Endothelial cell of umbilical vein (primary cell): ENCODE data around the gene USP6NL.

Experiments used
- CTCF ChIP-seq, 2 donors: IDR thresholded peaks; 1 replicate in 1 of 2; 2 replicates in 1 of 2; pipeline ENCODE4 v1.5.1; 2011; ENCODE audit warnings: low read length in 2 of 2, mild to moderate bottlenecking in 2 of 2, moderate library complexity in 2 of 2, control low read depth in 1 of 2, inconsistent platforms in 1 of 2, low read depth in 1 of 2; ENCODE audit not compliant: insufficient read depth in 1 of 2; ENCODE audit errors: extremely low read depth in 1 of 2
- EZH2 ChIP-seq: IDR thresholded peaks from 2 replicates; pipeline ENCODE4 v1.6.1; 2012; ENCODE audit warnings: borderline replicate concordance, low read depth, mild to moderate bottlenecking, moderate library complexity, low read length, inconsistent platforms; ENCODE audit not compliant: severe bottlenecking
- FOS ChIP-seq: IDR thresholded peaks from 2 replicates; pipeline ENCODE4 v1.6.1; 2011; ENCODE audit warnings: mild to moderate bottlenecking, low read length, moderate library complexity, borderline replicate concordance; ENCODE audit not compliant: insufficient read depth
- GATA2 ChIP-seq: IDR thresholded peaks from 2 replicates; pipeline ENCODE4 v1.7.0; 2011; ENCODE audit warnings: low read depth, mild to moderate bottlenecking, moderate library complexity, mixed read lengths, low read length; ENCODE audit not compliant: insufficient read length, insufficient read depth
- JUN ChIP-seq: IDR thresholded peaks from 2 replicates; pipeline ENCODE4 v1.6.1; 2011; ENCODE audit warnings: borderline replicate concordance, low read depth; ENCODE audit not compliant: insufficient read length, insufficient read depth
- MAX ChIP-seq: IDR thresholded peaks from 2 replicates; pipeline ENCODE4 v1.6.1; 2011; ENCODE audit not compliant: insufficient read depth, insufficient read length
- MYC ChIP-seq: IDR thresholded peaks from one replicate; pipeline ENCODE4 v1.6.1; 2011; ENCODE audit warnings: mild to moderate bottlenecking, low read depth, low read length
- POLR2A ChIP-seq: IDR thresholded peaks from 2 replicates; pipeline ENCODE4 v1.6.1; 2012; ENCODE audit warnings: low read depth, mild to moderate bottlenecking, control low read depth, low read length
- POLR2AphosphoS5 ChIP-seq: IDR thresholded peaks from 2 replicates; pipeline ENCODE4 v1.6.1; 2012; ENCODE audit warnings: low read depth, mild to moderate bottlenecking, control low read depth, low read length, moderate library complexity; ENCODE audit not compliant: insufficient read depth

- TF ChIP-seq CTCF (IDR thresholded peaks at IDR 0.05; ENCODE audit: extremely low read depth in 1 of 2, insufficient read depth in 1 of 2, low read depth in 1 of 2, low read length in 2 of 2) (no peak), JUN (no peak), MAX (no peak), GATA2 (no peak), POLR2AphosphoS5 (no peak), POLR2A (no peak), EZH2 (no peak), FOS (no peak), MYC (no peak)
Observed at GRCh38 chr10:11504566-11505285, 106.7 kb downstream of the USP6NL start.
